ENCODE measurements around the gene TALDO1.

TALDO1 gene

DNA sequence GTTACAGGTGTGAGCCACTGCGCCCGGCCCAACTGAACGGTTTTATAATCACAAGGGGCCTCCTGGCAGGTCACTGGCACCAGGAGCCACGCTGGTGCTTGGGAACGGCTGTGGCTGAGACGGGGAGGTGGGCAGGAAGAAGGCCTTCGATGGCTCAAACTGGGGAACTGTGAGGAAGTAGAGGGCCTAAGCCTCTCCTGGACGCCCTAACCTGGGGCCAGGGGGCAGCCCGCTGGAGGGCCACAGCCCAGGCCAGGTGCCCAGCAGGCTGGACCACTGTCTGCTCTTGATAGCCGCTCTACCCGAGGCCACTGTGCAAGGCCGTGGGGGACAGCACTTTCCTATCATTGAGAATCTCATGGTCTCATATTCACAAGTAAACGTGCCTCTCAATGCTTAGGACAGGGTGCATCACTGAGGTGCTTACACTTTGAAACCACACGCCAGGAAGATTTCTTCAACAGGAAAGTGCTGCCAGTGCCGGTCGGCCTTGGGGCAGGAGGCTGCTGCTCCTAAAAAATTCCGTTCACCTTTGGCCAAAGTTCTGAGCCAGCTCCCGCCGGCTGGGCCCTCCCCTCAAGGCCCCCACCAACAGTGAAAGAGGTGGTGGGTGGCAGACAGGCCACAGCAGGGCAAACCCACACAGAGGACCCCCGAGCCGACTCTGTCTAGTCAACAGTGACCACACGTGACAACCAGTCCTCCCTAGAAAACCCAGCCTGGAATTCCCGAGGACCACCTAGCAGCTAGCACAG, 22.8 kb downstream of the TALDO1 start:
- DNase-seq (ENCODE audit: low read depth) = no peak

- no peak for DNase-seq (ENCODE audit: low read depth)
Observed at GRCh38 chr11:770642-771616, 23.7 kb downstream of the TALDO1 start.

DNA sequence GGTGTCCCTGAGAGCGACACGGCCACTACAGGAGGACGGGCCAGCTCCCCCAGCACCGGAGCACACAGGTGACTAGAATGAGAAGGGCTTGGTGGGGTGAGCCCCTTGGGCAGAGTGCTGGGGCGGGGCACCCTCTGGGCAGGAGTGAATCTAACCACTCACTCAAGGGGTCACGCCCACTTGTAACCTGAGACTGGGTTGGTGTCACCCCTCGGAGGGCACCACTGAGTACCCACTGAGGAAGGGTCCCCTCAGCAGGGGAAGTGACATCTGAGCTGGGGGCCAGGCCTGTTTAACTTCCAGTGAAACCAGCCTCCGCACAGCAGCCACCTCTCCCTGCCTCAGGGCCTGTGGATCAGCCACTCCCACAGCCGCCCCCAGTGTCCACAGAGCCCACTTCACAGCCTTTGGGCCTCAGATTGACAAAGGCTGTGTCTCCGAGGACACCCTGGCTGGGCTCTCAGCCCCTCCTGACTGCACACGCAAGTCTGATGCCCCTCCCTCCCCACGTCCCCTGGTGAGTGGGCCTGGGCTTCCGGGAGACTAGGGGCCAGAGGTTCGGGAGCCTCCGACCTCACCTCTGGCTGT, 24.4 kb downstream of the TALDO1 start:
- no peak for DNase-seq (ENCODE audit: low read depth)

GRCh38 chr11:772429-773390, 25.4 kb downstream of the TALDO1 start:
- DNase-seq (ENCODE audit: low read depth) = no peak

DNA sequence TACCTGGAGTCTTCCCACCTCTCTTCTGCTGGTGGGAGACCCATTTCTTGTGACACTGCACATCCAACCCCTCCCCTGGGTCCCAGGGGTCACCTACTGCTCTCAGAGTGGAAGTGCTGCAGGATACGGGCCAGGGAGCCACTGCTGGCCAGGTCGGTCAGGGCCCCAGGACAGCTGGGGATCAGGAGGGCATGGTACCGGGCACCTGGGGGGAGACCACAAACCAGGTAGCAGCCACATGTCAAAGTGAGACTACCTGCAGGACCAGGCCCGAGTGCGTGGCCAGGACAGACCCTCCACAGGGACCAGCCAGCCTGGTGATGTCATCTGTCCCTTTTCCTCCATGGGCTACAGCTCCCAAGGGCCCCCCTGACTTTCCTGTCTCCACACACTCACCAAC, 26.2 kb downstream of the TALDO1 start:
- DNase-seq (ENCODE audit: low read depth) = no peak

DNA sequence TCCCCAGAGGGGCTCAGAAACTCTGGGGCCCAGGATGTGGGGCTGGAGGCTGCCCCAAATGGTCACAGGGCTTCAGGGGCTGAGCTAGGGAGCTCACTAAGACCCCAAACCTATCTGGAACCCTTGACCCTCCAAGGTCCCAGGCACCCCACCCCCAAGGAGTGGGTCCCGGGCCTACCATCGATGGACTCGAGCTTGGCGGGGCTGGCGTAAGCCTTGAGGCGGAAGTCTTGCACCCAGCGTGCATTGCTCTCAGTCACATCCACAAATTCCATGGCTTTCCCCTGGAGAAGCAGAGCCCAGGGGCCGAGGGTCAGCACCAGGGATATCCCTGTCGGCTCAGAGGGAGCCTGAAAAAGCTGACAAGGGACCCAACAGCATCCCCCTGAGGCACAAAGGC, 26.6 kb downstream of the TALDO1 start:
- no peak for DNase-seq (ENCODE audit: low read depth)

GRCh38 chr11:774873-775592, 27.8 kb downstream of the TALDO1 start:
- no peak for DNase-seq (ENCODE audit: low read depth)

DNA sequence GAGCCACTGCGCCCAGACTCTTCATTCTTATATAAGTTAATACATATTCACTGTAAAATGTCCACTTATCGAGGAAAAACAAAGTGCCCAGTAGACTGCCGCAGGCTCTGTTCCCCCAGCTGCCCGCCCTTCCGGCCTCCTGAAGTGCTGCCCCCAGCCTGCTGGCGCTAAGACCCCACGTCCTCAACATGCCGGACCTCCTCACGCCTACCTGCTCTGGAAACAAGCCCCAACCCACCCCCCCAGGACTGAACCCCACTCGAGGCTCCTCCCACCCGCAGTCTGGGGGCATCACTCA, 28.9 kb downstream of the TALDO1 start:
- no peak for DNase-seq (ENCODE audit: low read depth)

- no peak for DNase-seq (ENCODE audit: low read depth)
Observed at GRCh38 chr11:776561-777287, 29.5 kb downstream of the TALDO1 start.

DNA sequence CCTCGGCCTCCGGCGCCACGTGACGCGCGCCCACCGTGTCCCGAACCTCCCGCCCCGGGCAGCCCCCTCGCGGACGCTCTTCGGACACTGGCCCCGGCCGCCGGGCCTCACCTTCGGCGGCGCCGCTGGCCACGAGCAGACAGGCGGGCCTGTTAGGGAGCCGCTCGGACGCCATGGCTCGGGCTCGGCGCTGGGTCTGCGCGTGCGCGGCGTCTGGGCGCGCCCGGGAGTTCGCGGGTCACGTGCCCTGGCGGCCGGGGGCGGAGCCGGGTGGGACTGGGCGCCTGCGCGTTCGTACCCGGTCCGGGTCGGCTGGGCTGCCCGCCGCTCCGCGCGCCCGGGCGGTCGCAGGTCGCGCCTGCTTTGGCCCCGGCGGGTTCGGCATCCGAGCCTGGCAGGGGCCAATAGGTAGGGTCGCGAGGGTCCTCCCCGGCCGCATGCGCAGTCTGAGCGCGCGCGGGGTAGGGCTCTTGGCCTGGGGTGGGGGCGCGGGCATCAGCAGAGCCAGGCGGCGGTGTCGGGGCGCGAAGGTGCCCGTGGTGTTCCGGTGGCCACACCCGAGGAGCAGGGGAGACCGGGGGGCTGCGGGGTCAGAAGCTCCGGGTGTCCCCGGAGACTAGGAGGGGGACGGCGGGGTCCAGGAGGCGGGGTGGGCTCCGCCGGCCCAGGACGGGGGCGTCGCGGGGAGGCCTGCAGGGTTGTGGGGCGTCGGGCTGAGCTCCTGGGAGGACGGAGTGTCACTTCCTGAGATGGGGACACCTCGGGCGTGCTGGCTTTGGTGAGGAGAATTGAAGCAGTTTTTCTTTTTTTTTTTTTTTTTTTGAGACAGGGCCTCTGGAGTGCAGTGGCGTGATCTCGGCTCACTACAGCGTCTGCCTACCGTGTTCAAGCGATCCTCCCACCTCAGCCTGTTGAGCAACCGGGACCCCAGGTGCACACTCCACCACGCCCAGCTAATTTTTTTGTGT, 30.3 kb downstream of the TALDO1 start, which contains the start of gene GATD1:
Gene GATD1, minus strand, starts transcription at position 200 of the 968 bp plus-strand sequence. Its CDS starts 25 bp downstream, at position 175.
- no peak for DNase-seq (ENCODE audit: low read depth)

DNA sequence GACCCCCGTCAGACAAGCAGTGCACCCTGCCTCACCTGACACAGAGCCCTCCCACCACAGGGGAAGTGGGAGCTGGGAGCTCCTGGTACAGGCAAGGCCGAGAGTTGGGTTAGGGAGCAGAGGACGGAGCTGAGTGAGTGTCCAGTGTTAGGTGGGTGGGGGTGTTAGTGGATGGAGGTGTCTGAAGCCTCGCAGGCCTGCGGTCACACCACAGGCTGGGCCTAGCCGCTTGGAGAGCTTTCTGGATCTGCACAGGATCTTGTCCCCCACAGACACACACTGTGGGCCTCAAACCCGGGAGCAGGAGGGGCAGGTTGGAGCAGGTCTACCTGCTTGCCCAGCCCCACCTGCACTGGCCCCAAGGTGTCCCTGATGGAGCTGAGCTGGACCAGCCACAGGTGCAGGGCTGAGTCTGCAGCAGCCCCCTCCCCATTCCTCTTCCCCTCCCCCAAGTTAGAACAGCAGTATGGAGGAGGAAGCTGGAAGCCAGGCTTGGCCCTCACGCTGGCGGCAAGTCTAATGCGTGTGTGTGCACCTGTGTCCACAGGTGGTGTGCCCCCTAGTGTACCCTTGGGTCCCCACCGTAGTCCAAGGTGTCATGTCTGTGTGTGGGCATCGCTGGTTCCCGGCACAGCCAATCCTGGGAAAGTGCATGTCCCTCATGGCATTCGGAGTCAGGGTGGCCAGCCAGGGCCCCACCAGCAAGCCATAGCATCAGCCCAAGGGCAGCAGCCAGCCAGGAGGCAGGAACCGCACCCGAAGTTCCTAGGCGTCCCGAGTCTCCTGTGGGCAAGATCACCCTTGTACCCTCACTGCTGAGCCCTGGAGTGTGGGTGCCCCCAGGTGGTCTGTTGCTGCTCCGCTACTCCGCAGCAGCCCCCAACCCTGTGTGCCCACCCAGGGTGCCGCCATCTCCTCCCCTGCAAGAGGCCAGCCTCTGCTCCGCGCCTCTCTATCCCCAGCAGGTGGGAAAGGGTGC, 32.0 kb downstream of the TALDO1 start:
- no peak for DNase-seq (ENCODE audit: low read depth)

- no peak for DNase-seq (ENCODE audit: low read depth)
Observed at GRCh38 chr11:779955-780532, 32.8 kb downstream of the TALDO1 start.

DNA sequence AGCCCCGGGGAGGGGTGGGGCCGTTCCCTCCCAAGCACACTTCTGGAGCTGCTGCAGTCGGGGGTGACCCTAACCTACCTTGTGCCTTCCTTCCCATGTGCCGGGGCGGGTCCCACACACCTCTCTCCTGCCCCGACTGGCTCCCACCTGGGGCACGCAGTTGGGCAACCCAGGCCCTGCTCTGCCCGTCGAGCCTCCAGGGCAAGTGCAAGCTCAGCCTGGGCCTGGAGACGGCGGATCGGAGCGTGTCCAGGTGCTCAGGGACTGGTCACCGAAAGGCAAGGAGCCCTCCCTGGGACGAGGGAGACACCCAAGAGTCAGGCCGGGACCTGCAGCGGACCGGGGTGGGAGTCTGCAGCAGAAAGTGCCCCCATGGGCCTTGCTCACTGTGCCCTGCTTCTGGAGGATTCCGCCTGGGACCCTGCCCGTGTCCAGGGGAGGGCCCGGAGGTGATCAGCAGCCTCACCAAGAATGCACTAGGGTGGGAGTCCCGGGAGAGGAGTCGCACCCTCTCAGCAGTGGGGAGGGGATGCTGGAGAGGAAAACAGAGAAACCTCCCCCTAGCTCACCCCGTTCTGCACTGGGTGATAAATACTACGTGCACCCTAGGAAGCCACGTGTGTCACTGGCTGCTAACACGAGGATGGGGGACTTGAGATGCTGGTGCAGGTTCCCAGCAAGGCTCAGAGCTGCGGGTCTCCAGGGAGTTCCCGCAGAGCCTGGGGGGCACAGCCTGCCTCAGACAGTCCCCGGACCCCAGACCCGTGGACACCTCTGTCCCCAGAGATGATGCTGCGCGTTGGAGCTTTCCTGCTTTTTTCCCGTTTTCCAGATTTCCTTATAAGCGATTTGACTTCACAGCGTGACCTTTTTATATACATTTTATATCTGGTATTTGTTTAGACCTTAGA, 35.3 kb downstream of the TALDO1 start:
- no peak for DNase-seq (ENCODE audit: low read depth)

GRCh38 chr11:783581-784015, 36.3 kb downstream of the TALDO1 start:
- no peak for DNase-seq (ENCODE audit: low read depth)

GRCh38 chr11:786235-787083, 39.2 kb downstream of the TALDO1 start:
- no peak for DNase-seq (ENCODE audit: low read depth)
